GM19324 (cell line): ENCODE data around the gene ZSCAN10.
A peak's percentile ranks its signal among the peaks of the same experiment; 100 is the strongest.

ENCODE experiments used
- ATAC-seq: cut with Tn5 transposase; IDR thresholded peaks from one replicate; pipeline ENCODE4 v1.9.1; 2021; ENCODE audit warnings: mild to moderate bottlenecking, moderate library complexity; ENCODE audit not compliant: unreplicated experiment, low FRiP score

The ZSCAN10 gene

GRCh38 chr16:3112058-3112880 is 13.2 kb upstream of the ZSCAN10 start, which contains the start of gene ZNF205:
TSS of gene ZNF205 (plus strand) at chr16:3112586. CDS start at chr16:3113431, 845 bp downstream.
- ATAC-seq = no peak

- ATAC-seq = peak; percentile 83
These were observed 7.3 kb upstream of the ZSCAN10 start for GRCh38 chr16:3106205-3106928.

GRCh38 chr16:3101841-3102470 is 2.9 kb upstream of the ZSCAN10 start:
- ATAC-seq = no peak

DNA sequence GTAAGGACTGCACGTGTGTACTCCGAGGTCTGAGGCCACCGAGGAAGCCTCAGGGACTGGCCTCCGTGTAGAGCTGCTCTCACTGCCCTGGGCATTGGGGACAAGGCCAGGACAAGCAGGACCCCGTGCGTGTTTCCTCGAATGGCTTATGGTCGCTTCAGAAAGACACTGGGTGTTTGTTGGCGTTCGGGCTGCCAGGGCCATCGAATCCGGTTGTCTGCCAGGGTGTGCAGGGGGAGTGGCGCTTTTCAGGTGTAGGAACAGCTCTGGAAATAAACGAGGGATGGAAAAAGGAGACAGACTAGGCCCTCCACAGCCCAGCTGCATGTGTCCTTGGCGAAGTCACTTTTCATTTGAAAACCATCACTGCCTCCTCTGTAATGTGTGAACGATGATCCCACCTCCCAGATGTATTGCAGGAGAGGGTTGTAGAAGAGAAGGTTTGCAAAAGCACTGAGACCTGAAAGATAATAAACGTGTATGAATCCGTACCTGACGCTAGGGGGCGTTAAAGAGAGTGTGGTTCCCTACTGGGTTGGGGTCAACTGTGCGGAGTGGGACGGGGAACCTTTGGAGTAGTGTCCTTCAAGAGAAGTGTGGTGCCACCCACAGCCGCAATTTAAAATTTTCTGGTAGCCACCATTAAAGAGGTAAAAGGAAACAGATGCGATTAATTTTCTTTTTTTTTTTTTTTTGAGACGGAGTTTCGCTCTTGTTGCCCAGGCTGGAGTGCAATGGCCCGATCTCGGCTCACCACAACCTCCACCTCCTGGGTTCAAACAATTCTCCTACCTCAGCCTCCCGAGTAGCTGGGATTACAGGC is 2.1 kb upstream of the ZSCAN10 start:
- no peak for ATAC-seq

GRCh38 chr16:3099732-3100499 is 822 bp upstream of the ZSCAN10 start:
- ATAC-seq = peak; percentile 76

GRCh38 chr16:3099395-3099731 is 269 bp upstream of the ZSCAN10 start:
- ATAC-seq = no peak

DNA sequence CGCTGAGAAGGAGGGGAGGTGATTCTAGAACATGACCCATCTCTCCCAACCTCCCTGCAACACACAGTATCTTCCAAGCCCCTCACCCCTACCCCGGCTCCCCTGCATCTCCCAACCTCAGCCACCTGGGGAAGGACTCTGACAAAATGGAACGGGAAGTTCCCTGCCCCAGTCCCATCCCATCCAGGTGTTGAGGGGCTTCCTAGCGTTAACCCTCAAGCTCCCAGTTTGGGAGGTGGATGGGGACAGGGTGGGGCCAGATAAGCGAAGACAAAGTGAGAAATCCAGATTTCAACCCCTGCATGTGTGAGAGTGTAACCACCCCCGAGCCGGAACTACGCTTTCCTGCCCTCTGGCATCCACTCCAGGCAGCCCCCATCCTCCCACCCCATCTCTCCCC is 1.8 kb downstream of the ZSCAN10 start:
- no peak for ATAC-seq

DNA sequence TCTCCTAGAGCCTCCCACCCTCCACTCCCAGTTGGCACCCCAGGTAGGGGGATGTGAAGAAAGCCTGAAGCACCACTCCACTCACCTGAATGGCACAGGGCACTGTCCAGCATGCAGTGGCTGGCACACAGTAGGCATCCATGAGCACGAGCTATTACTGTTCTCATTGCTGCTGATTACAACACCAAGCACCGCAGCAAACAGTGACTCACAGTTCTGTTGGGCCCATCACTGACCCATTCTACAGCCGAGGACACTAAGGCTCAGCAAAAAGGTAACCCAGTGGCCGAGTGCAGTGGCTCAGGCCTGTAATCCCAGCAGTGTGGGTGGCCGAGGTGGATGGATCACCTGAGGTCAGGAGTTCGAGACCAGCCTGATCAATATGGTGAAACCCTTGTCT is 2.7 kb downstream of the ZSCAN10 start:
- no peak for ATAC-seq

- ATAC-seq = no peak
These were observed 3.2 kb downstream of the ZSCAN10 start for GRCh38 chr16:3095869-3096268.

- no peak for ATAC-seq
These were observed 4.6 kb downstream of the ZSCAN10 start for GRCh38 chr16:3094289-3095027.

- no peak for ATAC-seq
These were observed 6.6 kb downstream of the ZSCAN10 start for GRCh38 chr16:3092501-3092941.

GRCh38 chr16:3091551-3091950 is 7.5 kb downstream of the ZSCAN10 start:
- ATAC-seq = no peak

- no peak for ATAC-seq
These were observed 9.1 kb downstream of the ZSCAN10 start for GRCh38 chr16:3089717-3090592.

GRCh38 chr16:3088925-3089716 is 10.0 kb downstream of the ZSCAN10 start:
- ATAC-seq = no peak

DNA sequence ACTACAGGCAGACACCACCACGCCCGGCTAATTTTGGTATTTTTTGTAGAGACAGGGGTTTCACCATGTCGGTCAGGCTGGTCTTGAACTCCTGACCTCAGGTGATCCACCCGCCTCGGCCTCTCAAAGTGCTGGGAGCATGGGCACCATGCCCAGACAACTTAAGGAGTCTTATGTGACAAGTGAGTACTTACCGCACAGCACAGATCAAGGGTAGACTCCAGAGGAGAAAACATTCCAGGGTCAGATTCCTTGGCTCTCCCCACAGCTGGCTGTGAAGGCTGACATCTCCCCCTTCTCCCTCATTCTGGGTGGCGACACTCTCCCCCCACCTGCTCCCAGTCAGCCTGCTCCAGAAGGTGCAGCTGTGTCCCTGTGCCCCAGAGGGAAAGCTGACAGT is 10.6 kb downstream of the ZSCAN10 start:
- ATAC-seq = no peak

- ATAC-seq = no peak
These were observed 11.6 kb downstream of the ZSCAN10 start for GRCh38 chr16:3087243-3088235.
